ENCODE results near the gene PDE1C. TPM values are rescaled to one million over a fixed set of nuclear protein-coding genes. Genes with fewer than 3 reads are reported as not detected.

Gene PDE1C
- total and polyA plus RNA-seq, 12 donors, result 0.33 to 9.9 (median 2.9) TPM

DNA sequence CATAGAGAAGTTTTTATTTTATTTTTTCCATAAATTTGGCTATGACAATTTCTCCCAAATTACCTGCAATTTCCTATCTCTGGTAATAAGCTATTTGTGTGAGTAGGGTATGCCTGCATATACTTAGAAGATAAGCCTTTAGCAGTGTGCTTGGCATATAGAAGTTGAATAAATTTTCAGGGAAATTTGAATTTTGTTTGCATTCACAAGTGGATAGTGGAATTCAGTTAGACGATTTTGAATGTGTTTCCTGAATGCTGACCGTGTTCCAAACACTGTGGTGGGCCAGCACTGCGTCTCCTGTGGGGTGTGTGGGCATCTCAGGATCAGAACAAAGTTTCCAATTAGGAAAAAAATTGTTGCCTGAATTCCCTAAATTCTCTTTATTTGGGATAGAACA lies 283.9 kb downstream of the PDE1C start:
- 75 to 79% (median 76%) methylated on average over 3 of the region's 3 CpGs for WGBS, 4 donors
- TF ChIP-seq, protein P1, sequence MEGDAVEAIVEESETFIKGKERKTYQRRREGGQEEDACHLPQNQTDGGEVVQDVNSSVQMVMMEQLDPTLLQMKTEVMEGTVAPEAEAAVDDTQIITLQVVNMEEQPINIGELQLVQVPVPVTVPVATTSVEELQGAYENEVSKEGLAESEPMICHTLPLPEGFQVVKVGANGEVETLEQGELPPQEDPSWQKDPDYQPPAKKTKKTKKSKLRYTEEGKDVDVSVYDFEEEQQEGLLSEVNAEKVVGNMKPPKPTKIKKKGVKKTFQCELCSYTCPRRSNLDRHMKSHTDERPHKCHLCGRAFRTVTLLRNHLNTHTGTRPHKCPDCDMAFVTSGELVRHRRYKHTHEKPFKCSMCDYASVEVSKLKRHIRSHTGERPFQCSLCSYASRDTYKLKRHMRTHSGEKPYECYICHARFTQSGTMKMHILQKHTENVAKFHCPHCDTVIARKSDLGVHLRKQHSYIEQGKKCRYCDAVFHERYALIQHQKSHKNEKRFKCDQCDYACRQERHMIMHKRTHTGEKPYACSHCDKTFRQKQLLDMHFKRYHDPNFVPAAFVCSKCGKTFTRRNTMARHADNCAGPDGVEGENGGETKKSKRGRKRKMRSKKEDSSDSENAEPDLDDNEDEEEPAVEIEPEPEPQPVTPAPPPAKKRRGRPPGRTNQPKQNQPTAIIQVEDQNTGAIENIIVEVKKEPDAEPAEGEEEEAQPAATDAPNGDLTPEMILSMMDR (IDR thresholded peaks at IDR 0.05), result no peak
- no peak for TF ChIP-seq POLR2A (IDR thresholded peaks at IDR 0.05)
- no peak overlapping the region for H3K4me3 ChIP-seq
- DNase-seq, result no peak
- H3K9me3 ChIP-seq (replicated peaks in 1 of 3), result no peaks in the 10 kb centered on the region
- H3K36me3 ChIP-seq (replicated peaks in 1 of 2), result no peaks in the 10 kb centered on the region
- no peaks in the 10 kb centered on the region for H3K4me1 ChIP-seq (replicated peaks in 1 of 2)
- no peaks in the 10 kb centered on the region for H3K27me3 ChIP-seq
- intact Hi-C loops (cut with DNase I), result no loop called here
- H3K27ac ChIP-seq, result no peak overlapping the region

DNA sequence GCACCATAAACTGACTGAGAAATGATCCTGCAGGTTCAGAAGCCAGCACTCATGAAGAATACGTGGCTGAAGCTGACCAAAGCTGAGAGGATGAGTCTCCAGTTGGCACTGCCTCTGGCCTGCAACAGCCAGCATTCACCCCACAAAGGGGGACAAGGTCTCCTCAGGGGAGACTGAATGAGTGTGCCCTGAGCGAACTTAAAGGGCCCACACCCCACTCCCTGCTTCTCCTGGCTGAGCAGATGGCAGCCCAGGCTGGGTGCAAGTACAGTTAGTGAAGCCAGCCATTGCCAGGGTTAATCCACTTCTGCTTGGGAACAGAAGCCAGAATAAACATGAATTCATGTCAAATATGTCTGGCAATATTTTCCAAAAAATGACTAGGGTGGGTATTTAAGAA lies 285.1 kb downstream of the PDE1C start:
- Histone ChIP-seq H3K27ac (no peak overlapping the region), H3K9me3 (replicated peaks in 1 of 3) (no peaks in the 10 kb centered on the region), H3K4me3 (no peak overlapping the region), H3K4me1 (replicated peaks in 1 of 2) (no peaks in the 10 kb centered on the region), H3K36me3 (replicated peaks in 1 of 2) (no peaks in the 10 kb centered on the region), H3K27me3 (no peaks in the 10 kb centered on the region)
- DNase-seq, result no peak
- intact Hi-C loops (cut with DNase I), result no loop called here
- WGBS, 4 donors, result 48 to 57% (median 53%) methylated on average over 2 of the region's 2 CpGs
- TF ChIP-seq, protein P1 (IDR thresholded peaks at IDR 0.05), result no peak
- TF ChIP-seq POLR2A (IDR thresholded peaks at IDR 0.05), result no peak

DNA sequence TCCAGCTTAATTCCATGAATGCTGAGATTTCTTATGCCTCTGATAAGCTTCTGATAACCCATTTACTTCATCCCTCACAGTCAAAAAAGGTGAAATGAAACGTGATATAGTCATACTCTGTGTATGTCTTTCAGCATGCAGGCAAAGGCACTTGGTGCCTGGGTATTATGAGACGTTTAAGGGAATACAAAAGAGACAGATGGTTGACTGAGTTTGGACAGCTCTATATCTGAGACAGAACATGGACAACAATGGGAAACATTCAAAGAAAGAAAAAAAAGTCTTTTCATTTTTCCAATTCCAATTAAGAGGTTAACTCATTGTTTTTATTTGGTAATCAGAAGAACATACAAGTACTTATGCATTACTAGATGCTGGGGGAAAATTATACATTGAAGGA lies 287.0 kb downstream of the PDE1C start:
- intact Hi-C loops (cut with DNase I), result no loop called here
- H3K4me3 ChIP-seq, result no peak overlapping the region
- 40 to 48% (median 40%) methylated on average over 2 of the region's 2 CpGs for WGBS, 4 donors
- H3K27me3 ChIP-seq, result no peaks in the 10 kb centered on the region
- no peaks in the 10 kb centered on the region for H3K36me3 ChIP-seq (replicated peaks in 1 of 2)
- no peaks in the 10 kb centered on the region for H3K9me3 ChIP-seq (replicated peaks in 1 of 3)
- H3K4me1 ChIP-seq (replicated peaks in 1 of 2), result no peaks in the 10 kb centered on the region
- TF ChIP-seq POLR2A (IDR thresholded peaks at IDR 0.05), result no peak
- TF ChIP-seq, protein P1 (IDR thresholded peaks at IDR 0.05), result no peak
- H3K27ac ChIP-seq, result no peak overlapping the region
- DNase-seq, result no peak

DNA sequence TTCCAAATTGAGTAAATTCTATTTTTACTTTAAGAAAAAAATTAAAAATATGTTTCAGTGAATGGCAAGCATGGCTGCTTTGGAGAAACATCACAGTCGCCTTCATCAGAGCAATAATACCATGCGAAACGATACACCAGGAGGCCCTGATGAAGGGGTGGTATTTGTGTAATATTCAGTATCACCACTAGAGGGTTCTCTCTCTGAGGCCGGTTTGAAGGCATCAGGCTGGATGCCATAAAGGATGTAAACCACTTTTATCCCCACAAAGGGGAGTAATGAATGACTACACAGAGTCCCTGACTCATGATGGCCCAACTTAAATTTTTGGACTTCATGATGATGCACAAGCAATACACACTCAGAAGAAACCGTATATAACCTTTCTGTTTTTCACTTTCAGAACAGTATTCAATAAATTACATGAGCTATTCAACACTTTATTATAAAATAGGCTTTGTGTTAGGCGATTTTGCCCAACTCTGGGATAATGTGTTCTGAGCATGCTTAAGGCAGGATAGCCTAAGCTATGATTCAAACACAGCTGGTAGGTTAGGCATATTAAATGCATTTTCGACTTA lies 287.7 kb downstream of the PDE1C start:
- Histone ChIP-seq H3K4me3 (no peak overlapping the region), H3K36me3 (replicated peaks in 1 of 2) (no peaks in the 10 kb centered on the region), H3K27ac (no peak overlapping the region), H3K9me3 (replicated peaks in 1 of 3) (no peaks in the 10 kb centered on the region), H3K27me3 (no peaks in the 10 kb centered on the region), H3K4me1 (replicated peaks in 1 of 2) (no peaks in the 10 kb centered on the region)
- no peak for TF ChIP-seq POLR2A (IDR thresholded peaks at IDR 0.05)
- TF ChIP-seq, protein P1 (IDR thresholded peaks at IDR 0.05), result peak; percentile 62 to 80 (median 70)
- WGBS, 4 donors, result 34 to 40% (median 35%) methylated on average over 7 of the region's 7 CpGs
- peak in 3 of 7 donors; percentile 14 to 18 (median 15) for DNase-seq
- intact Hi-C loops (cut with DNase I), result no loop called here
